Measurements from ENCODE around the gene GPC1. TPM values are rescaled to one million over a fixed set of nuclear protein-coding genes. Genes with fewer than 3 reads are reported as not detected.
A peak's percentile ranks its signal among the peaks of the same experiment; 100 is the strongest.

GPC1 gene
- total RNA-seq, 2 donors from 2014 or later, result 80.7 to 447 TPM

- peak overlapping the region in 1 of 2 donors; percentile 90 for H3K27ac ChIP-seq
- intact Hi-C loops (cut with DNase I), result loop anchor here (10.0 kb wide), 1 partner anchor 107 kb away; the partner anchor contains the start of genes DUSP28 and RNPEPL1
- peaks cover 22% of the 10 kb centered on the region for H3K4me1 ChIP-seq (replicated peaks)
- H3K27me3 ChIP-seq (replicated peaks; ENCODE audit: insufficient read depth), result no peaks in the 10 kb centered on the region
- no peaks in the 10 kb centered on the region for H3K36me3 ChIP-seq
- H3K9me3 ChIP-seq, result no peaks in the 10 kb centered on the region
- TF ChIP-seq CTCF (IDR thresholded peaks at IDR 0.05) (no peak), POLR2AphosphoS5 (IDR thresholded peaks at IDR 0.05) (no peak), POLR2A (IDR thresholded peaks at IDR 0.05) (no peak)
- WGBS, result 72% methylated on average over 16 of the region's 16 CpGs
- no peak for DNase-seq (ENCODE audit: low spot score)
- H3K4me3 ChIP-seq, result no peak overlapping the region
Observed at GRCh38 chr2:240458044-240458899, 22.8 kb downstream of the GPC1 start.

GRCh38 chr2:240458900-240459391 lies 23.5 kb downstream of the GPC1 start:
- H3K36me3 ChIP-seq, result no peaks in the 10 kb centered on the region
- no peak overlapping the region for H3K4me3 ChIP-seq
- no peaks in the 10 kb centered on the region for H3K9me3 ChIP-seq
- intact Hi-C loops (cut with DNase I), result loop anchor here (10.0 kb wide), 1 partner anchor 106 kb away; the partner anchor contains the start of genes DUSP28 and RNPEPL1
- peaks cover 20% of the 10 kb centered on the region for H3K4me1 ChIP-seq (replicated peaks)
- H3K27ac ChIP-seq, result no peak overlapping the region
- no peaks in the 10 kb centered on the region for H3K27me3 ChIP-seq (replicated peaks; ENCODE audit: insufficient read depth)
- no peak for DNase-seq (ENCODE audit: low spot score)
- WGBS, result 86% methylated on average over 18 of the region's 18 CpGs
- TF ChIP-seq POLR2A (IDR thresholded peaks at IDR 0.05) (no peak), CTCF (IDR thresholded peaks at IDR 0.05) (no peak), POLR2AphosphoS5 (IDR thresholded peaks at IDR 0.05) (no peak)

GRCh38 chr2:240459401-240460252 lies 24.2 kb downstream of the GPC1 start:
- intact Hi-C loops (cut with DNase I), result loop anchor here (10.0 kb wide), 1 partner anchor 105 kb away; the partner anchor contains the start of genes DUSP28 and RNPEPL1
- DNase-seq (ENCODE audit: low spot score), result no peak
- no peak overlapping the region for H3K27ac ChIP-seq
- no peaks in the 10 kb centered on the region for H3K27me3 ChIP-seq (replicated peaks; ENCODE audit: insufficient read depth)
- no peaks in the 10 kb centered on the region for H3K36me3 ChIP-seq
- no peak overlapping the region for H3K4me3 ChIP-seq
- 75% methylated on average over 17 of the region's 23 CpGs for WGBS
- H3K4me1 ChIP-seq (replicated peaks), result peaks cover 15% of the 10 kb centered on the region
- TF ChIP-seq POLR2A (IDR thresholded peaks at IDR 0.05) (no peak), POLR2AphosphoS5 (IDR thresholded peaks at IDR 0.05) (no peak), CTCF (IDR thresholded peaks at IDR 0.05) (no peak)
- no peaks in the 10 kb centered on the region for H3K9me3 ChIP-seq

GRCh38 chr2:240460253-240460711 lies 24.8 kb downstream of the GPC1 start:
- Histone ChIP-seq H3K4me1 (replicated peaks) (peaks cover 11% of the 10 kb centered on the region), H3K36me3 (no peaks in the 10 kb centered on the region), H3K27ac (no peak overlapping the region), H3K27me3 (replicated peaks; ENCODE audit: insufficient read depth) (no peaks in the 10 kb centered on the region), H3K9me3 (no peaks in the 10 kb centered on the region), H3K4me3 (no peak overlapping the region)
- WGBS, result 93% methylated on average over 16 of the region's 16 CpGs
- DNase-seq (ENCODE audit: low spot score), result no peak
- TF ChIP-seq POLR2AphosphoS5 (IDR thresholded peaks at IDR 0.05), result no peak
- TF ChIP-seq POLR2A (IDR thresholded peaks at IDR 0.05), result no peak
- TF ChIP-seq CTCF (IDR thresholded peaks at IDR 0.05), result no peak
- intact Hi-C loops (cut with DNase I), result no loop called here
